Right ventricle myocardium superior (tissue), 1 donor: Measurements from ENCODE around the gene SLC22A17. TPM values are rescaled to one million over a fixed set of nuclear protein-coding genes. Genes with fewer than 3 reads are reported as not detected.

Experiments used
- ATAC-seq: fragments of 200-7000 bp; cut with Tn5 transposase; one replicate; pipeline ENCODE4 v1.9.1; 2020; ENCODE audit warnings: mild to moderate bottlenecking; ENCODE audit not compliant: poor library complexity
- DNase-seq: peaks from one replicate; pipeline ENCODE4 v3.0.0-alpha.2; 2020
- intact Hi-C: fragments of 100-400 bp; cut with DNase I; formaldehyde crosslinking; loops from one replicate; pipeline ENCODE4 v1.11.2; 2022
- total RNA-seq: library from RNA; stranded (reverse); fragmentation: NEBNext Ultra II Directional; extraction: Animal tissue kit (Norgen Biotek cat#: 25700); gene quantifications from one replicate; pipeline ENCODE4 v1.2.1, GENCODE V29; 2021
- donor health status: DM: no; HTN: yes; CAD: no; lungs with severe emphysema.

Gene SLC22A17
- total RNA-seq, 1 donor from 2014 or later: 10.3 TPM

DNA sequence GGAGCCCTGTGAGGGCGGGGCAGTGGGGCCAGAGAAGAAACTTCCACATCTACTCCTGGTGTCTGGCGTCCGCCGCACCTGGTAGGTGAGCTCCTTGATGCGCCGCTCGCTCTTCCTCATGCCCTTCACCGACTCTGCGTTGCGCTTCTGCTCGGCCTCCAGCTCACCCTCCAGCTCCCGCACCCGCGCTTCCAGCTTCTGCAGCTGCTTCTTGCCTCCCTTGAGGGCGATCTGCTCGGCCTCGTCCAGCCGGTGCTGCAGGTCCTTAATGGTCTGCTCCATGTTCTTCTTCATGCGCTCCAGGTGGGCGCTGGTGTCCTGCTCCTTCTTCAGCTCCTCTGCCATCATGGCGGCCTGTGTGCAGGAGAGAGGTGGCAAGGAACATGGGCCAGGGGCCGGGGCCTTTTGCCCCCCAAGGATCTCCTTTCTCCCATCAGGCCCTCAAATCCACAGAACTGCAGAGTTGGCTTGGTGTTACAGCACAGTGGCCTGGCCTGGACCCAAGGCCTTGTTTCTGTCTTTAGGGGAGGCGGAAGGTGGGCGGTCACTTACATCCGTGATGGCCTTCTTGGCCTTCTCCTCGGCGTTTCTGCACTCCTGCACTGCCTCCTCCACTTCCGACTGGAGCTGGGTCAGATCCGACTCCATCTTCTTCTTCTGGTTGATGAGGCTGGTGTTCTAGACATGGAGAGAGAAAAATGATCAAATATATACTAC, 31.8 kb upstream of the SLC22A17 start:
- no peak for ATAC-seq
- intact Hi-C loops: loop anchor here (5.0 kb wide), 1 partner anchor 57 kb away; no protein-coding TSS in a partner anchor
- no peak for DNase-seq

- ATAC-seq: no peak
- no peak for DNase-seq
- intact Hi-C loops: loop anchor here (5.0 kb wide), 1 partner anchor 56 kb away; no protein-coding TSS in a partner anchor
These were observed 30.2 kb upstream of the SLC22A17 start for GRCh38 chr14:23382731-23383440.

DNA sequence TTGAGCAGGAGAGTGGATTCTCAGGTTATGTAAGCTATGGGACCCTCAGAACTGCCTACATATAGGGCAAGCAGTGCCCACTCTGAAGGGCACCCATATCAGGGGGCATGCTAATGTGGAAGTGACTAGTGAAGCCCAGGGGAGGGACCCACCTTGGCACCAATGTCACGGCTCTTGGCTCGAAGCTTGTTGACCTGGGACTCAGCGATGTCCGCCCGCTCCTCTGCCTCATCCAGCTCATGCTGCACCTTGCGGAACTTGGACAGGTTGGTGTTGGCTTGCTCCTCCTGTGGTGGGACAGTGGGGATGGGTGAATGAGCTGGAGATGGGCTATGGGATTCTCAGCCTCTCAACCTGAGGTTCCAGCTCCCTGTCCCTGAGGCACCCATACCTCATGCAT, 29.6 kb upstream of the SLC22A17 start:
- intact Hi-C loops: loop anchor here (5.0 kb wide), 1 partner anchor 55 kb away; no protein-coding TSS in a partner anchor
- DNase-seq: no peak
- no peak for ATAC-seq

DNA sequence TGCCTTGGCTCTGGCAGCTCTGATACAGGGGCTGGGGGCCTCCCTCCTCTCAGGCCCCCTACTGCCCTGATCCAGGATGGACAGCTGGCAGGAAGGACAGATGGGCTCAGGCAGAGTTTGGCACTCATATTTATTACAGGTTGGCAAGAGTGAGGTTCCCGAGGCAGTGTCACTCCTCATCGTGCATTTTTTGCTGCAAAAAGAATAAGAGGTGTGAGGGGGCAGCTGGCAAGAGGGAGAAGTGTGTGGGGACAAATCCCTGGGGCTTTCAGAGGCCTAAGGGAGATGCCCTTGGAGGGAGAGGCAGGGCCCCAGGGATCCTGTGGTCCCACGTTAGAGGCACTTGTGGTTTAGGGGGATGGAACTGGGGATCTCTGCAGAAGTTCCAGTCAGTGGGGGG, 29.2 kb upstream of the SLC22A17 start:
- no peak for ATAC-seq
- intact Hi-C loops: loop anchor here (5.0 kb wide), 1 partner anchor 55 kb away; no protein-coding TSS in a partner anchor
- DNase-seq: no peak

- no peak for ATAC-seq
- intact Hi-C loops: loop anchor here (5.0 kb wide), 1 partner anchor 54 kb away; no protein-coding TSS in a partner anchor
- no peak for DNase-seq
These were observed 28.3 kb upstream of the SLC22A17 start for GRCh38 chr14:23380976-23381375.

DNA sequence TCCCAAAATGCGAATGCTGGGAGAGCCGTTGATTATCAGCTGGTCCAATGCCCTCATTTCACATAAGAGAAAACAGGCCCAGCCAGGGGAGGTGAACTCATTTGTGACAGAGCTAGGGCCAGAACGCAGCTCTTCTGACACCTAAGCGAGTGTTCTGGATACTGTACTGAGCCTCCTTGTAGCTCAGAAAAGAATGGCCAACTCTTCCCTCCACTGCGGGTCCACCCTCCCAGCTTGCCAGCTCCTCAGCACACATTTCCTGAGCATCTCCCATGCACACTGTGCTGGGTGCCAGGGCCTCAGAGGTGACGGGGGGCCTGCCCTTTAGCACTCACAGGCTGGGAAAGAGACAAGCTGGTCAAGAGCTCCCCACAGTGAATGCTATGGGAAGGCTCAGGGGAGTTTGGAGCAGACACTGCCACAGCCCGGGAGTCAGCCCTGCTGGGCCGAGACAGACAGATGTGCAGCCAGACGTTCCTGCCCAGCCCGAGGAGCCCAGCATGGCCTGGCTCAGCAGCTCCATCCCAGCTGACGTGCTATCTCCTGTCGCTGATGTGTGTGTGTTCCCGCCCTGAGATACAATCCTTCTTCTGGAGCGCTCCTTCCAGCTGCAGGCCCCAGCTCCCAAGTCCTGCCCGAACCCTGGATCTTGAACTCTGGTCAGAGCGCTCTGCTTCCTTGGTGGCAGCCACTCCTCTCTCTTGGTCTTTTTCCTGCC, 27.7 kb upstream of the SLC22A17 start:
- ATAC-seq: peak; percentile 6
- intact Hi-C loops: loop anchor here (5.0 kb wide), 1 partner anchor 53 kb away; no protein-coding TSS in a partner anchor
- no peak for DNase-seq

- DNase-seq: peak; percentile 76
- intact Hi-C loops: loop anchor here (5.0 to 10.0 kb wide), 2 partner anchors 52 to 115 kb away; no protein-coding TSS in a partner anchor
These were observed 26.9 kb upstream of the SLC22A17 start for GRCh38 chr14:23379366-23380196.

GRCh38 chr14:23378612-23379220, 26.0 kb upstream of the SLC22A17 start:
- ATAC-seq: peak; percentile 6
- no peak for DNase-seq
- intact Hi-C loops: loop anchor here (10.0 kb wide), 1 partner anchor 114 kb away; no protein-coding TSS in a partner anchor

More at GRCh38 chr14:23379366-23380196, 26.9 kb upstream of the SLC22A17 start:
- ATAC-seq: peak; percentile 37

GRCh38 chr14:23377573-23378563, 25.2 kb upstream of the SLC22A17 start:
- ATAC-seq (no peak), DNase-seq (no peak)
- intact Hi-C loops: loop anchor here (10.0 kb wide), 1 partner anchor 113 kb away; no protein-coding TSS in a partner anchor

- intact Hi-C loops: loop anchor here (10.0 kb wide), 1 partner anchor 112 kb away; no protein-coding TSS in a partner anchor
- no peak for DNase-seq
- no peak for ATAC-seq
These were observed 24.5 kb upstream of the SLC22A17 start for GRCh38 chr14:23377198-23377550.

- ATAC-seq: peak; percentile 3
- peak; percentile 64 for DNase-seq
- intact Hi-C loops: loop anchor here (10.0 kb wide), 1 partner anchor 112 kb away; no protein-coding TSS in a partner anchor
These were observed 24.0 kb upstream of the SLC22A17 start, which contains the start of gene CMTM5 for GRCh38 chr14:23376482-23377197. Gene CMTM5, plus strand, starts transcription at chr14:23377046. Its CDS starts 206 bp downstream, at chr14:23377252.

DNA sequence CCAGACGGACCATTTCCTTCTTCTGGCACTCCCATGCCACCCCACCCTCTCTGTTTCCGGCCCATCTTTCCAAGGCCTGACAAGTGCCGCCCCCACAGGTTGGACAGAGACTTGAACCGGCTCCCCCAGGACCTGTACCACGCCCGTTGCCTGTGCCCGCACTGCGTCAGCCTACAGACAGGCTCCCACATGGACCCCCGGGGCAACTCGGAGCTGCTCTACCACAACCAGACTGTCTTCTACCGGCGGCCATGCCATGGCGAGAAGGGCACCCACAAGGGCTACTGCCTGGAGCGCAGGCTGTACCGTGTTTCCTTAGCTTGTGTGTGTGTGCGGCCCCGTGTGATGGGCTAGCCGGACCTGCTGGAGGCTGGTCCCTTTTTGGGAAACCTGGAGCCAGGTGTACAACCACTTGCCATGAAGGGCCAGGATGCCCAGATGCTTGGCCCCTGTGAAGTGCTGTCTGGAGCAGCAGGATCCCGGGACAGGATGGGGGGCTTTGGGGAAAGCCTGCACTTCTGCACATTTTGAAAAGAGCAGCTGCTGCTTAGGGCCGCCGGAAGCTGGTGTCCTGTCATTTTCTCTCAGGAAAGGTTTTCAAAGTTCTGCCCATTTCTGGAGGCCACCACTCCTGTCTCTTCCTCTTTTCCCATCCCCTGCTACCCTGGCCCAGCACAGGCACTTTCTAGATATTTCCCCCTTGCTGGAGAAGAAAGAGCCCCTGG, 23.0 kb upstream of the SLC22A17 start:
- intact Hi-C loops: loop anchor here (10.0 kb wide), 1 partner anchor 111 kb away; no protein-coding TSS in a partner anchor
- no peak for DNase-seq
- no peak for ATAC-seq

DNA sequence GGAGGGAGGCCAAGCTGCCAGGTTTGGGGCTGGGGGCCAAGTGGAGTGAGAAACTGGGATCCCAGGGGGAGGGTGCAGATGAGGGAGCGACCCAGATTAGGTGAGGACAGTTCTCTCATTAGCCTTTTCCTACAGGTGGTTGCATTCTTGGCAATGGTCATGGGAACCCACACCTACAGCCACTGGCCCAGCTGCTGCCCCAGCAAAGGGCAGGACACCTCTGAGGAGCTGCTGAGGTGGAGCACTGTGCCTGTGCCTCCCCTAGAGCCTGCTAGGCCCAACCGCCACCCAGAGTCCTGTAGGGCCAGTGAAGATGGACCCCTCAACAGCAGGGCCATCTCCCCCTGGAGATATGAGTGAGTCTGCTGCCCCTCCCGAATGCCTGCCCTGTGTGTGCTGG, 20.4 kb upstream of the SLC22A17 start:
- ATAC-seq (no peak), DNase-seq (no peak)
- intact Hi-C loops: loop anchor here (10.0 kb wide), 1 partner anchor 108 kb away; no protein-coding TSS in a partner anchor

DNA sequence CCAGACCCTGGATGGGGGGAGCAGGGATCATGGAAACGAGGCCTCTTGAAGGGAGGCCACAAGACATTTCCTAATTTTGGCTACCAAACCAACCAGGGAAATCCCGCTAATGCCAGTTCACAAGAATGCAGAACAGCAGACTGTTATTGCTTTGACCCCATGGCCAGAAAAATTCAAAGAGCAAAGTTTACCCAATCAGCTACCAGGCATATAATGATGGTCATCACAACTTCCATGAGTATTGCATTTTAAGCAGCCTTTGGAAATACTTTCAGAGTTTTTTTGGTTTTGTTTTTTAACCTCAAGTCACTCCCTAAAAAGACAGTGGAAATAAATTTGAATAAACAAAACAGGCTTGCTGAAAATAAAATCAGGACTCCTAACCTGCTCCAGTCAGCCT, 19.8 kb upstream of the SLC22A17 start, which contains the start of gene IL25:
TSS of gene IL25 (plus strand) at position 301 of the 400 bp plus-strand sequence.
- ATAC-seq (no peak), DNase-seq (no peak)
- intact Hi-C loops: loop anchor here (10.0 kb wide), 1 partner anchor 108 kb away; no protein-coding TSS in a partner anchor

GRCh38 chr14:23371865-23372264, 19.2 kb upstream of the SLC22A17 start:
- DNase-seq: no peak
- intact Hi-C loops: loop anchor here (10.0 kb wide), 1 partner anchor 107 kb away; no protein-coding TSS in a partner anchor
- ATAC-seq: no peak
